NCI-H774 (cell line): ENCODE measurements around the gene PAPOLB.

Source experiments
- DNase-seq: peaks from one replicate; lab custom pipeline; 2025; lab: John Stamatoyannopoulos, UW

Gene PAPOLB

DNA sequence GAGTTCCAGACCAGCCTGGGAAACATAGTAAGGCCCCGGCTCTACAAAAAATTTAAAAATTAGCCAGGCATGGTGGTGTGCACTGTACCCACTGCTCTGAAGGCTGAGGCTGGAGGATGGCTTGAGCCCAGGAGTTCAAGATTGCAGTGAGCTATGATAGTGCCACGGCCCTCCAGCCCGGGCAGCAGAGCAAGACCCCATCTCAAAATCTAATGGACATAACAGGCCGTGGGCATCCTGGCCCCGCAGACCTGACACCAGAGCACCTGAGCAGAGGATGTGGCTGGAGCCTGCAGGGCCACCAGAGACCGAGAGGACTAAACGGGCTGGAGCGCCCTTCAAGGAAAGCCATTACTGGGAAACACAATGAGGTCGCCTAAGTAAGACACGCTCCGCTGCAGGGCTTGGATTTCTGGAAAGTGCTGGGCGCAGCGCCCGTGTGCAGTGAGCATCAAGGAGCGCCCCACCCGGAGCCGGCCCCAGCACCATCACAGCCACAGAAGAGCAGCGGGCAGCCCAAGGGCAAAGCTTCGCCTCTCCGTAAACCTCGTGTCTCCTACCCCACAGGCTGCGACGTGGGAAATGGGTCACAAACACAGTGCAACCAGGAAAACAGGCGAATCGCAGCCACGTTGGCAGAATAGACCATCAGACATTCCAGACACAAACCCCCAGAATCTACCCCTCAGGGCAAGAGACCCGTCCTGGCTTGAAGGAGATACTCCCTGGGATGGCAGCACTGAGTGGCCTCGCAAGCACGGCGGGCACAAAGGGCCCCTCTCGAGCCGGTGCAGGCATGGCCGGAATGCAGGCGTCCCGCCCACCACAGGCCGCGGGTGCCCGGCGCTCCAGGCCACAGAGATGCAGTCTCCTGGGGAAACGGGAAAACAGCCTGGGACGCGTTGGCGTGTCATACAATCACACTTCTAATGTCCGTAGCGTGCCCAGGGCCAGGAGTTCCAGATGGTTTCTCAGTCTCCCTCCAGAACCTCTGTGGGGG is 16.8 kb upstream of the PAPOLB start:
- no peak for DNase-seq

DNA sequence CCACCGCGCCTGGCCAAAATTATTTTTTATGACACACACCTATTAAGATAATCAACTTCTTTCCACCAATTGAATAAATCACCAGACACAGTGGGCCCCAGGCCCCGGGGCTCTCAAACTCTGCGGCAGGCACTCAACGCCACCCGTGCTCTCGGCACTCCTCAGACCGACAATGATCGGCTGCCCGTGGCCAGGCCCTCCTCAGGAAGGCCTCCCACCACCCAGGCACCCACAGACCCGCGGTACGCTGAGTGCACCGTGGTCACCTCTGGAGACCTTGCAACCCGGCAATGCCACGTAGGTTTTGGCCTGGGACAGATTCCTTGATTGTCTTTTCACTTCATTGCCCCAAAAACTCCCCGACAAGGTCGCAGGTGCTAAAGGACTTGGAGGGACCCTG is 14.8 kb upstream of the PAPOLB start:
- DNase-seq, result no peak

DNA sequence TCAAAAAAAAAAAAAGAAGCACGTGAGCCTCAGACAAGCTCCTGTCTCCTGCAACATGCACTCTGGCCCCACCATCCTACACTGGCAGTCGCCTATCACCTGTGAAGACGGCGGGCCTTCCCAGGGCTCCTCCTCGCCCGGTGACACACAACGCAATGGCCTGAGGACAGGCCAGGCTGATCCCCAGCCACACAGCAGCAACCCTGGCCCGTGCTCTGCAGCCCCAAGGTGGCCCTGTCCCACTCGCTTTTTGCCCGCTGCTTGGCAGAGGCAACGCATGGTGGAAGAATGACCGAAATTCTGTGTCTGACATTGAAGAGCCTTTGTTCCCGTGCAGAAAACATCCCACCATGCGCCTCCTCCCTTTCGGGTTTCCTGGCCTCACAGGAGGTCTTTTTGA is 13.6 kb upstream of the PAPOLB start:
- DNase-seq, result no peak

DNA sequence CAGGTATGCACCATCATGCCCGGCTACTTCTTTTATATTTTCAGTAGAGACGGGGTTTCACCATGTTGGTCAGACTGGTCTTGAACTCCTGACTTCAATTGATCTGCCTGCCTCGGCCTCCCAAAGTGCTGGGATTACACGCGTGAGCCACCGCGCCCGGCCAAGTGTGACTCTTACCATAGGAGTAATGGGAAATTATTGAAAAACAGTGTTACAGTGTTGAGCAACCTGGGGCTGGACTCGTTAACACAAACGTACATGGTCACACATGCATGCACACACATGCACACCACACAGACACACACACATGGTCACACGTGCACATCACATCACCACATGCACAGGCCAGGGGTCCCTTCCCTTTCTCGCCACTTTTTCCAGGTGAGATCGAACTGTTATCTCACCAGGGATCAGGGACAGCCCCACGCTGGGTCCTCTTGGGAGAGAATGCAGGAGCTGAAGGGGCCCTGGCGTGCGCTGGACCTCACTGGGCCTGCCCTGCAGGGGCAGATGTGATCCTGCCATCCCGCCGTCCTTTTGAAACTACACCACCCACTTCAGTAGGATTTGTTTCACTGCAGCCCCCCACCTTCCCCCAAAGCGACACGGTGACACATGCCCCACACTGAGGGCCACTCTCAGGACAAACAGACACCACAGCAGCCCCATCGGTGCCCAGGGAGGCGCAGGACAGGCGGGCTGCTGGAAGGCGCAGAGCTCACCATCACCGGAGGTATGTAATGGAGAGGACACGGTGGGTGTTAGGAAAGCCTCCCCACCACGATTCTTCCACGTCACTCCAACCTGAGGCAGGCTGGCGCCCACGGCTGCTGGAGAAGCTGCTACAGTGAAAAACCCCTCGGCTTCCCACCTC is 11.5 kb upstream of the PAPOLB start:
- no peak for DNase-seq

DNA sequence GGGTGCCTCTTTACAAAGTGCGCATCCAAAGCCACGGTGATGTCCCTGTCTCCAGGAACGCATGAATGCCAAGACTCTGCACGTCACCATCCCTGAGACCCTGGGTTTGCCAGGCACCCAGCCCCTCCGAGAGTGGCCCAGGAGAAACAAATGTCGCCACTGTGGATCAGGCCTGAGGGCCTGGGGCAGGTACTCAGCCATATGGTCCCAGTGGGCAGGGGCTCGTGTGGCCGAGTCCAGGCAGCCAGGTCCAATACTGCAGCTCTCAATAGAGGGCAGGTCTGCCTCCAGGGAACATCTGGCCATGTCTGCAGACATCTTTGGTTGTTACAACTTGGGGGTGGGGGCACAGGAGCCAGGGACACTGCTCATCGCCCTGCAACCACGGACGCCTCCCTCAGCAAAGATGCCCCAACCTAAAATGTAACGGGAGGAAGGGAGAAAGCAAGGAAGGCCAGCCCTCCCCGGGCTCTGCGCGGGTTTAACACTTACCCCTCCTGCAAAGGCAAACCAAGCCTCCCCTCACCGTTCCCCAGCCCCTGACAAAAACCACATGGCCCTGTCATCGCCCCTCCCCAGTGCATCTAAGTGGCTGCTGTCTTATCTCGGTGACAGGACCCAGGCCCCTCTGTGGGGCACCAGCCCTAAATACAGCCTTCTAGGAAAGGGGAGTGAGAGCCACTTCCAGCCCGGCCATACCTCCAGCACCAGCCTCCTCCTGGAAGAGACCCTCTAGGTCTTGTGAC is 10.3 kb upstream of the PAPOLB start:
- DNase-seq, result no peak

DNA sequence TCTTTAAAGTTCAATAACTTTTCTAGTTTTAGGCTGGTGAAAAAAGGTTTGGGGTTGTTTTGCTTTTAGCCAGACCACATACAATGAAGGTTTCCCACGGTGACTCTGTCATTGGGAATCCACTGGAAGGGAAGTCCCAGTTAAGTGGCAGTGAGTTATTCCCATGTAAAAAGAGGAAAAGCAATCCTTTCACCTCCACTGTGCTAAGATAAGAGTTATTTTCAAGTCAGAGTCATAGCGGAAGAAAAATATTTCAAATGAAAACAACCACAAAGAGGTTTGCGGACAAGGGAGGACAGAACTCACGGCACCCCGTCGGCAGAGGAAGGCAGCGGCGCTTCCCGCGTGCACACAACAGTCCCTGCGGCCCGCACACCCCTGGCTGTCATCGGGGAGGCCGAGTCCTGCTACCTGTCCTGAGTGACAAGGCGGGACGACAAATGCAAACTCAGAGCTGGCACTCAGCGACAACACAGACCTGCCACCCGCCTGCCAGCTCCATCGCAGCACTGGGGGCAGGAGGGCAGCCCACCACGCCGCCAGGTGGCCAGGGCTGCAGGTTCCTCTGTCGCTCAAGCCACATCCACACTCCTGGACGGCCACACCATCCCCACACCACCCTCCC is 9.3 kb upstream of the PAPOLB start:
- no peak for DNase-seq

DNA sequence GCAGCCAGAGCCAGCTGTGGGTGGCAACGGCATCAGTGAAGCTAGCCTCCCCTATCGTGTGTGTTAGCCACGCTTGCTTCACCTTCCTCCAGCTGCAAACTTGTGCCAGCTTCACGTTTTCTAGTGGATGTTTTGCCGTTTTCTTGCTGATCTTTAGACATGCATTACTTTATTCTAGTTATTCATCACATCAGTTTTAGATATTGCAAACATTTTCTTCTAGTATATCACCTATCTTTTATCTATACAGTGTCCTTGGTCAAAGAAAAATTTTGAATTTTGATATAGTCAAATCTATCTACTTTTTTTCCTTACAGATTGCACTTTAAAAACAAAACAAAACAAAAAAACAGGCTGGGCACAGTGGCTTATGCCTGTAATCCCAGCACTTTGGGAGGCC is 6.7 kb upstream of the PAPOLB start:
- DNase-seq, result no peak

DNA sequence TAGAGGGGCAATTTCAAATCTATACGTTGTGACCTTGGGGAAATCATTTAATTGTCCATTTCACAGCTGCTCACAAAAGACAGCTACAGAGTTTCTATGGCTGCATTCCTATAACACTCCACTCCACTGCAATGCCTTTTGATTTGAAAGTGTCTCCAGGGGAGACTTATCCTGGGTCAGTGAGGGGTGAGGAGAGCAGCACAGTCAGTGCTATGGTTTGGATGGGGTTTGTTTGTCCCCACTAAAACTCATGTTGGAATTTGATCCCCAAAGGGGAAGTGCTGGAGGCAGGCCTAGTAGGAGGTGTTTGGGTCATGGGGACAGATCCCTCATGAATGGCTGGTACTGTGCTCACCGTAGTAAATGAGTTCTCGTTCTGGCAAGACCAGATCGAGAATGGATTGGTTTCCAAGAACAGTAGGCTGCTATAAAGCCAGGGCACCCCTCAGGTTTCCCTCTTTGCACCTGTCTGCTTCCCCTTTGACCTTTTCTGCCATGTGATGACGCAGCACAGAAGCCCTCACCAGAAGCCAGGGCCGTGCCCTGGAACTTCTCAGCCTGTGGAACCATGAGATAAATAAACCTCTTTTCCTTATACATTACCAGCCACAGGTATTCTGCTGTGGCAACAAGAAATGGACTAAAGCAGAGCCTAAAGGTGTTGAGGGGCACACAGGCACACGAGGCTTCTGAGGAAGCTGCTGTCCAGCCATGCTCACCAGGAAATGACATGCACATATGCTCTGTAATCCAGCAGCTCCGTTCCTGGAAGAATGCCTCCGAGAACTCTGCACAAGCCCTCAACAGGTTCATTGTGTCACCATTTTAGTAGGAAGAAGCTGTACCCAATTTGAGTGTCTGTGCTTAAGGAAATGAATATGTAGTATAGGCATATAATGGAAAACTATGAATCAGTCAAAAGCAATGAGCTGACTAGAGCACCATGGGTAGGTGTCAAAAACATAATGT is 5.0 kb upstream of the PAPOLB start:
- DNase-seq, result no peak

DNA sequence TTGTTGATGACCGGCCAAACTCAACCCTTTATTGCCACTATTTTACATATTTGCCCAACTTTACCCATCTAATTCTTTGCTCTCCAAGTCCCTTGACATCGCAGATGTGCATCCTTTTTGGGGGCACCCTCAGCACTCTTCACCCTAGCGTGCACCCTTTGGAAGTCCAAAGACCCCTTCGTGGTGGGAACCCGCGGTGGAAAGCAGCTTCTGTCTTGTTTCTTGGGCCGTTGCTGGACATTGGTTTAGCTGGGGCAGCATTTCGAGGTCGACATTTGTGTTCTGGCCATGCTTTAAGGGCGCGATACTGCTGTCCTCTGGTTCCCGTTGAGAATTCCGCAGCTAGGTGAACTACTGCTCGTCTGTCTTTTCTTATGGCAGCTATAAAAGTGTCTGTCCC is 326 bp upstream of the PAPOLB start:
- DNase-seq, result no peak

DNA sequence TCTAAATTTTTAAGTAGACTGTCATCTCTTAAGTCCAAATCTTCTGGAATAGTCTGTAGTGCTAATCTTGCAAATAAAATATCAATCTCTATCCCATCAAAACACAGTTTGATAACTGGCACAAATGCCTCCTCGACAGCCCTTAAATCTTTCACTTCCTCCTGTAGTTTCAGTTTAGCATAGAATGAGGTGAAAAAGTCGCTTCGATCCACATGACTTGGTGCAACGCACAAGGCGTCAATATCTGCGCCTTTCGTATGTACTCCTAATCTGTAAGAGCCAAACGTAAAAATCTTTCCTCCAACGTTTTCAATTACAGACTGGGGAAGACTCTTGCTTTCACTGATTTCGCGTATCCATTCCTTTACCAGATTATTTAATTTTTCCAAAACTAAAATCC is 603 bp downstream of the PAPOLB start:
- no peak for DNase-seq

DNA sequence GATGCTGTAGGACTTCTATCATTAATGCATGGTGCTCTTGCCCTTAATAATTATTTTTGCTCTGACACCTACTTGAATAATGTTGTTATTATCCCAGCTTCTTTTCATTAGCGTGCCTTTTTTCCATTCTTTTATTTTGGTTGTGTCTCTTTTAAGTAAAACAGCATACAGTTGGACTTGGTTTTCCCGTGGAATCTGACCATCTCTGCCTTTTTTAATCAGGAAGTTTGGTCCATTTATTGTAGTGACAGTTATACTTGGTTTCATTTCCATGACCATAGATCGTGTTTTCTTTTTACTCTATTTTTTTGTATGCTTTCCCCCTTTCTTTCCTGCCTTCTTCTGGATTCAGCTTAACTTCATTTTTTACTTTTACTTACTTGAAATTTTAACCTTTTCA is 4.6 kb downstream of the PAPOLB start:
- no peak for DNase-seq

DNA sequence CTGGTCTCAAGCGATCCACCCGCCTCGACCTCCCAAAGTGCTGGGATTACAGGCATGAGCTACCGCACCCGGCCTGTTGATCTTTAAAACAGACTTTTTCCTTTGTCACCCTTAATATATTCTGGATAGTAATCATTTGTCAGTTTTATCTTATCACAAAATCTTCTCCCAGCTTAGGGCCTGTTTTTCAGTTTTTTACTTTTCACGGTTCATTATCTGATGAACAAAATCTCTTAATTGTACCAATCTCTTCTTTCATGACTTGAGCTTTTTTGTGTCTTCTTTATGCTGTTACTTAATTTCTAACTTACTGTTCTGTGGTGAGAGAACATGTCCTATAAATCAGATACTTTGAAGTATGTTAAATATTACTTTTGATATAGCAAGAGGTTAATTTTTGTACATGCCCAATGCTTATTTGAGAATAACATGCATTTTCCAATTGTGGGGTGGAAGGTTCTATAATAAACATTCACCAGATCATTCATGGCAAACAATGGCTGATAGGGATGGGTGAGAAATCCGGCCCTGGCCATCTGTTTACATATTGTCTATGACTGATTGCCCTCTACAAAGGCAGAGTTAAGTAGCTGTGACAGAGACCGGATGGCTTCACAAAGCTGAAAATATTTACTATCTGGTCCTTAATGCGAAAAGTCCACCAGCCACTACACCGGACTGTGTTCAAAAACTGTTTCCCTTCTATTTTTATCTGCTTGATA is 5.3 kb downstream of the PAPOLB start:
- no peak for DNase-seq

DNA sequence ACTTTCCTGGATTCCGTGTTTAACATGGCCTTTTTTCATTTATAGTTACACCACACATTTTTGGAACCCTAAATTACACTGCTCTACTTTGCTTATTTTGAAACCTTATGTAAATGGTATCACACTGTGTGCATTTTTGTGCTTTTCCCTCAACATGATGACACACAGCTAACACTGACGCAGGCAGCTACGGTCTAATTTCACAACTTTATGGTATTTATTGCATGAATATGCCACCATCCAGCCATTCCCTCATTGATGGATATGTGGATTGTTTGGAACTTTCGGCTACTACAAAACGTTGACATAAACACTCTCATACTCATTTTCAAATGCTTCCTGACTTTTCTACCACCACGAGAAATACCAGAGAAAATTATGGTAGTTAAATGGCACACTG is 6.9 kb downstream of the PAPOLB start:
- no peak for DNase-seq

DNA sequence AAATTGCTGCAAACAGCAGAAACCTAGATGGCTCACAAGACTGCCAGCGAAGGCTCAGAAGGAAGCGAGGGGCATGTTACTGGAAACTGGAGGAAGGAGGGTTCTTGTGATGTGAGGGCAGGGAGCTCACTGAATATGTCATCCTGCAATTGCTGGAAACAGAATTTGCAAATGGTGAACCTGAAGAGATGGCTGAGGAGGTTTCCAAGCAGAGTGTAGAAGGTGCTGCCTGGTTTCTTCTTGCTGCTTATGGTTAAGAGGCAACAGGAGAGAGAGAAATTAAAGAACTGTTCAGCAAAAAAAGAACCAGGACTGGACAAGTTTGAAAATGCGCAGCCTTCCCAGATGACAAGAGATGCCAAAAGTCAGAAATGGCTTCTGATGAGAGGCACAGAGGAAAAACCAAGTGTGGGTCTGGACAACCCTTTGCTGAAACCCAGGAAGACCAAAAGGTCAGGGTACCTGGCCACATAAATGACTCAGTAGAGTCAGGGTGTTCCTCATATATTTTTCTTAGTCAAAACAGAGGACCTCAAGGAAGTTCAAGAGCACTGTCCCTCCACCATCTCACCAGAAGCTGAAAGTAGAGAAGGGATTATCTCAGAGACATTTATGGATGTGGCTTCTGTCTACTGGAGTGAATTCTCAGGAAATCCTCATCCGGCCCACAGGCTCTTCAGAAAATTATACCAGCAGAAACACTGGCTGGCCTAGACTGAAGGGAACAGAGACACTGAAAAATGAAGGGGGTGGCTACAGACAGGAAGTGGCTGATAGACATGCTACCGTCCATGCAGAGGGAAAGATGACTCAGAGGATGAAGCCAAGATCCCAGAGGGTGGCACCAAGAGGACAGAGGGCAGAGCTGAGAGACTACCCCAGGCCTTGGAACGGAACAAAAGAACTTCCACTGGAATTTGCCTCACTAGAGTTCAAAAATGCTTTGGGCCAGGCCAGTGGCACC is 10.1 kb downstream of the PAPOLB start:
- DNase-seq, result no peak

DNA sequence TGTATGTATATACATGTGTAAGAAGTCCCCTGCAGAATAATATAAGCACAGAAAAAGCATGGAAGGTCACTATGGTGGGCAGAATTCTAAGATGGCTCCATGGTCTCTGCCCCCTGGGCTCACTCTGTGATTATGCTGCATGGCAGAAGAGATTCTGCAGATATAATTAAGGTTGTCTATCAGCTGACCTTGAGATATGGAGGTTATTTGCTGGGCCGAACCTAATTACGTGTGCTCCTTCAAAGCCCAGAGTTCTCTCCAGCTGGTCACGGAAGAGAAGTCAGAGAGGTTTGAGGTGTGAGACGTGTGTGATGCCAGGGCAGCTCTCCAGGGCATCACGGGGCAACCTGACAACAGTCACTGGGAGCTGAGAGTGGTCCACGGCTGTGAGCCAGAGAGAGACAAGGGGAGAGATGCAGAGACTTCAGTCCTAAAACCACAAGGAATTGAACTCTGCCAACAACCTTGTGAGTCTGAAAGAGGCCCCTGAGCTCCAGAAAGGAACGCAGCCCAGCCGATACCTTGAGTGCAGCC is 11.5 kb downstream of the PAPOLB start:
- DNase-seq, result no peak

DNA sequence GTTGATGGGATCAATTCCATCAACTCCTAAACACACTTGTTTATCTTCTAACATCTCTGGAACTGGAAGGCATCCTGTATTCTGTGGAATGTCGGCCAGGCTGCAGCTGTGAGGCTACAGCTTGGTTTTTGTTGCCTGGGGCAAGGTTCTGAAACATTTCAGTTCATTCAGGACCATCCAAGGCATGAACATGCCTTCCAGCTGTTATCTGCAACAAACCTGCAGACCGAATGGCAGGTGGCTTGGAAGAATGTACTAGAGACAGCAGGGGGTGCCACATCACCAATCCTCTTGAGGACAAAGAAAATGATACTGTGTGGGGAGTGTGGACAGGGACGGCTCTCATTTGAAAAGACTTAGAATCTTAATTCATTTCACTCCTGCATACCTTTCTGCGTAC is 12.4 kb downstream of the PAPOLB start:
- peak; percentile 19 for DNase-seq

DNA sequence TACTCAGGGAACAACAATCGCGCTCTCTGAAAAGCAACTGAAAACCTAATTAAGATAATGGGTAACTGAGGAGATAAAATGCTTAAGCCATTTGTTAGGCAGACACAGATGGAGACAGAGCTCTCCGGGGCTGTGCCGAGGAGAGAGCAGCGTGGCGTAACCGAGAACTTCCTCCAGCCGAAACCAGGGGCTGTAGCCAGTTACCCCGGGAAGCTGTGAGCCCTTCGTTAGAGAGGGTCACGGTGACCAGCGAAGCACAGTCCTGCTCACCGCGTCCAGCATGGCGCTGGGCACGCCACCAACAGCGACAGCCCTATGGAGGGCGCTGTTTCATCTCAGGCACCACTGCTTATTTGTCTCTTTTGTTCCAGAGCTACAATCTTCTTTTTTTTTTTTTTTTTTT is 16.1 kb downstream of the PAPOLB start:
- DNase-seq, result no peak

DNA sequence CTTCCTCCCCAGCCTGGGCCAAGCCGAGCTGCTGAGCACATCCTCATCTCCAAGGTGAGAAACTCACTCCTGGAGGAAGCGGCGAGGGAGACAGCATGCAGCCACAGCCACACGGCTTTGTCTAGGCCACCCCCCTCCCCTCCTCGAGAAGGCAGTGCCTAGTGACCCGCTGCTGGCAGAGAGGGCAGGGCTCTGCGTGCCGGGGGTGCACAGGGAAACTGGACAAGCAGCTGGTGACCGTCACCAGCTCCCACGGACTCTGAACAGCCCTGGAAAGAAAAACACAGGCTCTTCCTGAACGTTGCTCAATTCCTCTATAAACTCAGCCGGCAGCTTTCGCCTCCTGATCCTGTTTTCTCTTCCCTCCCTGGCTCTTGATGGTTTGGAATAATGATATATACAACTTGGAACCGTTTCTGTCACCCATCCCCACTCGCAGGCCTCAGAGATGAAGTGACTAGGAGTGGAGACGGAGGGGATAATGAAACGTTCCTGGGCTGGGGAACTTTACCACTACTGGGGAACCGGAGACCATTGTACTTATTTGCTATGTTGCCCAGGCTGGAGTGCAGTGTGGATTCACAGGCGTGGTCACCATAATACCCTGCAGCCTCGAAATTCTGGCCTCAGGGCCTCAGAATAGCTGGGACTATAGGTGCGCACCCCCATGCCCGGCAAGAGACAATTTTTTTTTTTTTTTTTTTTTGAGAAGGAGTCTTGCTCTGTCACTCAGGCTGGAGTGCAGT is 19.3 kb downstream of the PAPOLB start:
- DNase-seq, result no peak
